HG03432 (cell line): ENCODE data around the gene TSHZ1.

ENCODE experiments used
- ATAC-seq: cut with Tn5 transposase; IDR thresholded peaks from one replicate; pipeline ENCODE4 v1.9.1; 2021; ENCODE audit warnings: mild to moderate bottlenecking, moderate library complexity; ENCODE audit not compliant: unreplicated experiment

TSHZ1 gene

DNA sequence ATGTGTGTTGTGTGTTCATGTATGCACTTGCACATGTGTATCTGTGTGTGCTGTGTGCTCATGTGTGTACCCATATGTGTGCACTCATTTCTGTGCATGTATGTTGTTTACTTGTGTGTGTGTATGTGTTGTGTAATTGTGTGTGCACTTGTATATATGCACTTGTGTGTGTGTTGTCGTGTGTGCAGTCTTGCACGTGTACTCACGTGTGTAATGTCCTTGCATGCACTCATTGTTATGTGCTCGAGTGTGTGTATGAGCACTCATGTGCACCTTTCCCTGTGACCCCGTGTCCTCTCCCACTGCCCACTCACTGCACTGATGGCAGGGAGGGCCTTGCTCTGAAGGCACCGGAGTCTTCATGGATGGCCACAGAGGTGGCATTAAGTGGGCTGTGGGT, 124.9 kb downstream of the TSHZ1 start:
- ATAC-seq: no peak

DNA sequence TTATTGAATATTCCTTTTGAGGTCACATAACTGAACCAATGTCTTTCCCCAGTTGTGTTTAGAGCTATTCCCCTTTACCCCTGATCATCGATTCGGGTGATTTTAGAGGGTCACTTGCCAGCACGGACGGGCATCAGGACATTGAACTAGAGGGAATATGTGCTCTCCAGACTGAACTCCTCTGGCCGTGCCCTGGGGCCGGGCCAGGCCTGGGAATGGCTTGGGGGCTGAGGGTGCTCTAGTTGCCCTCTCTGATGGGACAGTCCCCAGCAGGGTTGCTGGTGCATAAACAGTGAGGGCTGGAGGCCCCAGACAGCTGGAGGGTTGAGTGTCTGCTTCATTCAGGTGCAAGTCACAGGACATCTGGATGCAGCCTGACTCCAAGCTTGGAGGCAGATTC, 126.2 kb downstream of the TSHZ1 start:
- ATAC-seq: no peak

- ATAC-seq: no peak
Observed at GRCh38 chr18:75337348-75337747, 126.8 kb downstream of the TSHZ1 start.

DNA sequence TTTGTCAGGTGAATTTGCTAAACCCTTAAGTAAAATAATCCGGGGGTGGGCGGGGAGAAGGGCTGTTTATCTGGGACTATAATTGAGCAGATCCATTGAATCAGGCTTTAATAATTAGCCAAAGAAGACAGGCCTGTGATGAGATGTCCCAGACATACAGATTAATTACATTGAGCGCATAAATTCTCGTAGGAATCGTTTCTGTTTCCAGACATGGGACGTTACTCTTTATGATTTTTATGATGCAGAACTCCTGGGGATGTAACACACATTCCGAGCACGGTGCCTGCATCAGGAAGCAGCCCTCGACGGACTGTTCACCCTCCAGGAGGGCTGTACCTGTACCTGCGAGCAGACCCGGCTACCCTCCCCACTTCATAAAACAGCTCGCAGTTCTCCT, 128.0 kb downstream of the TSHZ1 start:
- ATAC-seq: no peak
